ENCODE results near the gene TMEM158.

GRCh38 chr3:45183872-45184262 is 42.2 kb downstream of the TMEM158 start:
- TF ChIP-seq PPARA (CRISPR knock-in tag; IDR thresholded peaks at IDR 0.05; ENCODE audit: borderline replicate concordance) (no peak), GLIS3 (CRISPR knock-in tag; IDR thresholded peaks at IDR 0.05) (no peak), ESRRG (CRISPR knock-in tag; IDR thresholded peaks at IDR 0.05) (no peak), SNAI2 (CRISPR knock-in tag; IDR thresholded peaks at IDR 0.05) (no peak), BACH2 (CRISPR knock-in tag; IDR thresholded peaks at IDR 0.05; ENCODE audit: borderline replicate concordance) (no peak), OSR1 (CRISPR knock-in tag; IDR thresholded peaks at IDR 0.05) (no peak), PATZ1 (CRISPR knock-in tag; IDR thresholded peaks at IDR 0.05; ENCODE audit: borderline replicate concordance) (no peak), TCF4 (CRISPR knock-in tag; IDR thresholded peaks at IDR 0.05; ENCODE audit: borderline replicate concordance) (no peak), TOX (CRISPR knock-in tag; IDR thresholded peaks at IDR 0.05; ENCODE audit: borderline replicate concordance) (no peak), ISL1 (CRISPR knock-in tag; IDR thresholded peaks at IDR 0.05) (no peak), ARNTL (CRISPR knock-in tag; IDR thresholded peaks at IDR 0.05; ENCODE audit: borderline replicate concordance, low read depth) (no peak), RARB (CRISPR knock-in tag; IDR thresholded peaks at IDR 0.05) (no peak), ZFP3 (CRISPR knock-in tag; IDR thresholded peaks at IDR 0.05) (no peak)

All from SK-N-SH treated with all-trans-retinoic acid at 6 μM for 48 hours (cell line).